ENCODE results near the gene SLC30A1. TPM values are rescaled to one million over a fixed set of nuclear protein-coding genes. Genes with fewer than 3 reads are reported as not detected.

SLC30A1 gene
- total and polyA plus RNA-seq, 2 of the 8 experiments (the other 6 are each of a cell fraction or from before 2014, with no cell fraction given): 4.5 to 14.0 TPM

GRCh38 chr1:211531194-211532087 is 47.5 kb downstream of the SLC30A1 start (continued):
- TF ChIP-seq CTCF (IDR thresholded peaks at IDR 0.05; ENCODE audit: control extremely low read depth in 1 of 3, insufficient read depth in 1 of 3, low read depth in 1 of 3, low read length in 3 of 3): no peak
- no peak for TF ChIP-seq JUN (IDR thresholded peaks at IDR 0.05; ENCODE audit: low read depth, low read length)
- TF ChIP-seq KDM5A (IDR thresholded peaks at IDR 0.05; ENCODE audit: low read length): no peak
- no peak for TF ChIP-seq SIRT6 (IDR thresholded peaks at IDR 0.05; ENCODE audit: low read length)
- no peak for TF ChIP-seq CREB1 (IDR thresholded peaks at IDR 0.05)
